Right lobe of liver (tissue), 4 donors: ENCODE results near the gene LYPLAL1.

Experiments
- CTCF ChIP-seq, 4 donors: fragments of 200-600 bp in 3 of 4; fragments of 450-650 bp in 1 of 4; IDR thresholded peaks; one replicate each; pipeline versions ENCODE4 v1.5.1 to v1.8.0; 2016 to 2022; ENCODE audit warnings: antibody characterized with exemption in 4 of 4, mild to moderate bottlenecking in 2 of 4
- POLR2A ChIP-seq: fragments of 450-650 bp; IDR thresholded peaks from one replicate; pipeline ENCODE4 v1.6.1; 2017; ENCODE audit warnings: antibody characterized with exemption, mild to moderate bottlenecking
- donor health status: DM: no; HTN: no; CAD: no.
- donor health status: DM: no; HTN: no; CAD: no.
- donor health status: DM: no; HTN: yes; CAD: no.

DNA sequence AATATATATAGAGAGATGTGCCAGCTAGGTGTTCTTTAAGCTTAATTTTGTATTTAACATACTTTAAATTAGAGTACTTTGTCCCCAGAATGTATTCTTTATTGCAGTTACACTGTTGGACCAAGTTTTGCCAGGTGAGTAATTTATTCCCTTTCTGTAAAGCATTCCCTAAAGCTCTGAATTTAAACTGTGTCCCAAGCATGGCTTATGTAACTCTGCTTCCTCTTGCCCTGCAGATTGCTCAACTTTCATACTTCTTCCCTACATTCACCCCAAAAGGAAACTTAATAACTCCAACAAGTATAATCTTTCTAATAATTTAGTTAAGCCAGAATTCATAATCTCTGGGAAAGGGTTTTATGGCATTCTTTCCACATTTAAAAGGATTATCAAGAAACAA lies 5.6 kb downstream of the LYPLAL1 start:
- TF ChIP-seq CTCF (IDR thresholded peaks at IDR 0.05) (no peak), POLR2A (no peak)
